ENCODE measurements around the gene DTHD1. TPM values are rescaled to one million over a fixed set of nuclear protein-coding genes. Genes with fewer than 3 reads are reported as not detected.

DTHD1 gene
- total and polyA plus RNA-seq, 12 donors: 0.03 to 0.61 (median 0.08) TPM; not detected in 7

- no peak for DNase-seq
- WGBS, 4 donors: 85 to 91% (median 89%) methylated on average over 2 of the region's 2 CpGs
- Histone ChIP-seq H3K27ac (no peak overlapping the region), H3K4me1 (replicated peaks in 1 of 2) (no peaks in the 10 kb centered on the region), H3K4me3 (no peak overlapping the region), H3K27me3 (no peaks in the 10 kb centered on the region), H3K9me3 (replicated peaks in 1 of 3) (no peaks in the 10 kb centered on the region), H3K36me3 (replicated peaks in 1 of 2) (no peaks in the 10 kb centered on the region)
- intact Hi-C loops (cut with DNase I): no loop called here
- TF ChIP-seq CTCF (IDR thresholded peaks at IDR 0.05): no peak
- TF ChIP-seq POLR2A (IDR thresholded peaks at IDR 0.05): no peak
Measured at GRCh38 chr4:36264207-36264826, 17.1 kb upstream of the DTHD1 start.

- 47 to 59% (median 54%) methylated on average over 2 of the region's 2 CpGs for WGBS, 4 donors
- no peaks in the 10 kb centered on the region for H3K36me3 ChIP-seq (replicated peaks in 1 of 2)
- no peaks in the 10 kb centered on the region for H3K9me3 ChIP-seq (replicated peaks in 1 of 3)
- DNase-seq: no peak
- no peaks in the 10 kb centered on the region for H3K27me3 ChIP-seq
- intact Hi-C loops (cut with DNase I): no loop called here
- H3K4me3 ChIP-seq: no peak overlapping the region
- H3K4me1 ChIP-seq (replicated peaks in 1 of 2): no peaks in the 10 kb centered on the region
- H3K27ac ChIP-seq: no peak overlapping the region
- TF ChIP-seq CTCF (IDR thresholded peaks at IDR 0.05): no peak
- TF ChIP-seq POLR2A (IDR thresholded peaks at IDR 0.05): no peak
Measured at GRCh38 chr4:36267486-36268268, 13.7 kb upstream of the DTHD1 start.

- no peaks in the 10 kb centered on the region for H3K4me1 ChIP-seq (replicated peaks in 1 of 2)
- intact Hi-C loops (cut with DNase I): no loop called here
- 71 to 85% (median 75%) methylated on average over 4 of the region's 4 CpGs for WGBS, 4 donors
Measured at GRCh38 chr4:36269101-36269500, 12.3 kb upstream of the DTHD1 start.

More at GRCh38 chr4:36269101-36269500, 12.3 kb upstream of the DTHD1 start:
- Histone ChIP-seq H3K4me3 (no peak overlapping the region), H3K27ac (no peak overlapping the region), H3K27me3 (no peaks in the 10 kb centered on the region), H3K36me3 (replicated peaks in 1 of 2) (no peaks in the 10 kb centered on the region), H3K9me3 (replicated peaks in 1 of 3) (no peaks in the 10 kb centered on the region)
- no peak for DNase-seq
- TF ChIP-seq CTCF (IDR thresholded peaks at IDR 0.05) (no peak), POLR2A (IDR thresholded peaks at IDR 0.05) (no peak)
